ENCODE results near the gene GET3. TPM values are rescaled to one million over a fixed set of nuclear protein-coding genes. Genes with fewer than 3 reads are reported as not detected.

Gene GET3
- total RNA-seq, 1 donor from 2014 or later = 62.7 TPM

DNA sequence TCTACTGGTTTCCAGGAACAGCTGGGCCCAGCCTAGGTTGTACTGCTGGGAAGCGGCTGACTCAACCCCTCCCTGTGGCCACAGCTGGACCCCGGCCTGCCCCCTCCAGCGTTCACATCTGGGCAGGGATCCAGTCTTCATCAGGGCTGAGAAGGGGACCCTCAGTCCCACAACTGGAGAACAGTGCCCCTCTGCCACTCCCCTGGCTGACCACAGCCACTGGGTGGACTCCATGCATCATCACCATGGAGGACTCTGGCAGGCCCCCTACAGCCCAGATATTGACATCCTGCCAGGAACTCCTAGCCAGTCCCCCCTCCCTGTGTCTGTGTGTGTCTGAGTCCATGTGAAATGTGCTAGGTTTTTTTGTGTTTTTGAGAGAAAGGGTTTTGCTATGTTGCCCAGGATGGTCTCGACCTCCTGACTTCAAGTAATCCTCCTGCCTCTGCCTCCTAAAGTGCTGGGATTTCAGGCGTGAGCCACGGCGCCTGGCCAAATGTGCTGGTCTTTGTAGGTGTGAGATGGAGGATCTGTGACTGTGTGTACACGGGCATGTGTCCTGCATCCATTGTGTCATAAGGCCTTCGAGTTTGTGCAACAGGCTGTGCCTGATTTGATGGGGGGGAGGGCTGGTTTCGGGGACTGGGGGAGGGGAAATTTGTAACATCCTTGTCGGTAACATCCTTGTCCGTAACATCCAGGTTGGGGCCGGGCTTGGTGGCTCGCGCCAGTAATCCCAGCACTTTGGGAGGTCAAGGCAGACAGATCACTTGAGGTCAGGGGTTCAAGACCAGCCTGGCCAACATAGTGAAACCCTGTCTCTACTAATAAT is 42.1 kb downstream of the GET3 start:
- H3K9me3 Mint-ChIP-seq = no peaks in the 10 kb centered on the region
- H3K27ac Mint-ChIP-seq = peak overlapping the region; percentile 94
- H3K4me1 Mint-ChIP-seq (ENCODE audit: low read depth) = peaks cover 27% of the 10 kb centered on the region
- intact Hi-C loops (cut with micrococcal nuclease) = no loop called here
- H3K27me3 Mint-ChIP-seq (ENCODE audit: low read depth) = no peaks in the 10 kb centered on the region
- DNase-seq (ENCODE audit: low spot score) = no peak
- peak overlapping the region; percentile 88 for H3K4me3 Mint-ChIP-seq (ENCODE audit: low read depth)
- no peaks in the 10 kb centered on the region for H3K36me3 Mint-ChIP-seq (ENCODE audit: low read depth)

GRCh38 chr19:12782174-12782423 is 44.8 kb downstream of the GET3 start:
- DNase-seq (ENCODE audit: low spot score) = no peak
- peak overlapping the region; percentile 85 for H3K4me3 Mint-ChIP-seq (ENCODE audit: low read depth)
- intact Hi-C loops (cut with micrococcal nuclease) = loop anchor here (1.0 kb wide), 1 partner anchor 9 kb away; the partner anchor contains the start of gene JUNB
- peak overlapping the region; percentile 99 for H3K27ac Mint-ChIP-seq
- no peaks in the 10 kb centered on the region for H3K36me3 Mint-ChIP-seq (ENCODE audit: low read depth)
- H3K27me3 Mint-ChIP-seq (ENCODE audit: low read depth) = no peaks in the 10 kb centered on the region
- H3K4me1 Mint-ChIP-seq (ENCODE audit: low read depth) = peaks cover 27% of the 10 kb centered on the region
- no peaks in the 10 kb centered on the region for H3K9me3 Mint-ChIP-seq

DNA sequence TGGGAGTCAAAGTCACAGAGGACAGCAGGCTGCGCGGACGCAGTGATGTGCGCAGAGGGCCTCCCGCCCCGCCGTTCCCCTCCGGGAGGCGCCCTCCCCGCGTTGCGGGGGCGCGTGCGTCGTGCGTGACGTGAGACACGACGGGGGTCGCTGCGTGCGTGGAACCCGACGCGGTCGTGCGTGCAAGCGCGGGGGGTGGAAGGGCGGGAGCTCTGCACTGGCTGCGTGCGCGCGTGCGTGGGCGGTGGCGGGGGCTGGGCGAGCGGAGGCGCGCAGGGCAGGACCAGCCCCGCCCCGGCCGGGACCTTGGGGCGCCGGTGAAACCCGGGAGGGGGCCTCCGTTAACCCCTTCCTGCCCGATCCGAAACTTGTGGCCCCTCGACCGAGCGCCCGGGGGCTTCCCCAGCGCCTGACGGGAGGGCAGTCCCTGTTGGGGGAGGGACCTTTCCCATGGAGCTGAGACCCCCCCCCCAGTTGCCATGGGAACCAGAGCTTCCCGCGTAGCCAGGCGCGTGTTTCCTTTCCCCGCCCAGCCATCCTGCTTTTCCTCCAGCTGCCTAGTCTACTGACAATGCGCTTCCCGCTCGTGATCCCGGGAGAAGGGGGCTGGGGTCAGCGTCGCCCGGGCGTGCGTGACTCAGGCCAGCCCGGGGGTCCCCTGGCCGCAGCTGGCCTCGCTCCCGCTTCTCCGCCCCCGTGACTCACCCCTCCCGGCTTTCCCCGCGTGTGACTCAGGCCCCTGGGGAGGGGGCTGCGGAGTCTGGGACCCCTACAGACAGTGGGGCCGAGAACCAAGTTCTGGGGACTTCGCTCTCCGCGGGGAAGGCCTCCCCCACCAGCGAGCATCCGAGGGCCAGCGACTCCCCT is 45.4 kb downstream of the GET3 start:
- peak; percentile 82 for DNase-seq (ENCODE audit: low spot score)

DNA sequence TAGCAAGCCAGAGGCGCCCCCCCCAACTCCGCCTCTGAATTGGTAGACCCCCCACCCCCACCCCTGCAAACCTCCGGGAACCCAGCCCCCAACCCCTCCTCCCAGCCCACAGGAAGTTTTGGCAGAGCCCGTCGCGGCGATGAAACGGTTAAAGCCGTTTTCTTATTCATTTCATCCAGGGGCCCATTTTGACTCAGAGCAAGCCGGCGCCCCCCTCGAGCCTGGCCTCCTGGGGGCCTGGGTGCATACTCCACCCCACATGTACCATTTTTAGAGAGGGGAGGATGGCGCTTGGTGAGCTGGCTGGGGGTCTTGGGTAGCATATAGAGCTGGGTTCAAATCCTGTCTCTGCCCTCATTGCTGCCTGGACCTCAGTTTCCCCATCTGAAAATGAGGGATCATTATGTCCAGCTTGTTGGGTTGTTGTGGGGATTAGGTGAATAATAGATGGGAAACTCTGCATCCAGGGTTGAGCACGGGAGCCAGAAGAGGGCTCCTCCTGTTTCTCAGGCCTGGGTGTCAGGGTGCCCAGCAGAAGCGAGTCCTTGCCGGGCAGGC is 46.1 kb downstream of the GET3 start:
- Mint-ChIP-seq H3K36me3 (ENCODE audit: low read depth) (no peaks in the 10 kb centered on the region), H3K4me1 (ENCODE audit: low read depth) (peaks cover 22% of the 10 kb centered on the region), H3K27me3 (ENCODE audit: low read depth) (no peaks in the 10 kb centered on the region), H3K27ac (no peak overlapping the region), H3K4me3 (ENCODE audit: low read depth) (peak overlapping the region; percentile 65), H3K9me3 (no peaks in the 10 kb centered on the region)
- intact Hi-C loops (cut with micrococcal nuclease) = no loop called here
- DNase-seq (ENCODE audit: low spot score) = peak; percentile 58

More for the DNA sequence above, 45.4 kb downstream of the GET3 start:
- Mint-ChIP-seq H3K9me3 (no peaks in the 10 kb centered on the region), H3K27me3 (ENCODE audit: low read depth) (no peaks in the 10 kb centered on the region), H3K36me3 (ENCODE audit: low read depth) (no peaks in the 10 kb centered on the region), H3K4me1 (ENCODE audit: low read depth) (peaks cover 23% of the 10 kb centered on the region), H3K27ac (peak overlapping the region; percentile 99), H3K4me3 (ENCODE audit: low read depth) (peak overlapping the region; percentile 85)
- intact Hi-C loops (cut with micrococcal nuclease) = loop anchor here (1.0 kb wide), 1 partner anchor 9 kb away; the partner anchor contains the start of gene JUNB

DNA sequence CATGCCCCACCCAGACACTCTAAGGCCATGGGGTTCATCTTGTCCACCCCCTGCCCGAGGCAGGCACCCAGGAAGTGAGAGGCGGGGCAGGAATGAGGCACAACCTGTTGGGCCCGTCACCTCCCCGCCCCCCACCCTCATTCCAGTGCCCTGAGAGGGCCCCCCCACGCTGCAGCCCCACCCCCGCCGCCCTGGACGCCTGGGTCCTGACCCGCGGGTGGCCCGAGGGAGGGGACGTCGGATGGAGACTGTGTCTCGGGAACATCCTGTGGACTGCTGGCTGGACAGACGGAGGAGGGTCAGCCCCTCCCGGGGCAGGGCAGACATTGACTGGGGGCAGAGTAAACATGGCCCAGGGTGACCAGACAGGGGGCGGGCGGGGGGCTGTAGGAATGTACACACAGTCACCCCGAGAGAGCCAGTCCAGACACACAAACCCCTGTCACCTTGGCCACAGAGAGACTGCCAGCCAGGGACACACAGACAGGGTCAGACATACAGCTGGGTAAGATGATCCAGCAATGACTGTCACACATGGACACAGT is 46.6 kb downstream of the GET3 start:
- DNase-seq (ENCODE audit: low spot score) = no peak
- H3K9me3 Mint-ChIP-seq = no peaks in the 10 kb centered on the region
- H3K27me3 Mint-ChIP-seq (ENCODE audit: low read depth) = no peaks in the 10 kb centered on the region
- H3K36me3 Mint-ChIP-seq (ENCODE audit: low read depth) = no peaks in the 10 kb centered on the region
- H3K27ac Mint-ChIP-seq = no peak overlapping the region
- intact Hi-C loops (cut with micrococcal nuclease) = no loop called here
- peak overlapping the region; percentile 65 for H3K4me3 Mint-ChIP-seq (ENCODE audit: low read depth)
- peaks cover 21% of the 10 kb centered on the region for H3K4me1 Mint-ChIP-seq (ENCODE audit: low read depth)

- no peaks in the 10 kb centered on the region for H3K27me3 Mint-ChIP-seq (ENCODE audit: low read depth)
- no peaks in the 10 kb centered on the region for H3K36me3 Mint-ChIP-seq (ENCODE audit: low read depth)
- peaks cover 21% of the 10 kb centered on the region for H3K4me1 Mint-ChIP-seq (ENCODE audit: low read depth)
- intact Hi-C loops (cut with micrococcal nuclease) = no loop called here
- DNase-seq (ENCODE audit: low spot score) = no peak
- H3K9me3 Mint-ChIP-seq = no peaks in the 10 kb centered on the region
- no peak overlapping the region for H3K27ac Mint-ChIP-seq
- H3K4me3 Mint-ChIP-seq (ENCODE audit: low read depth) = no peak overlapping the region
Observed at GRCh38 chr19:12784394-12784870, 47.1 kb downstream of the GET3 start.

GRCh38 chr19:12784871-12785430 is 47.7 kb downstream of the GET3 start:
- Mint-ChIP-seq H3K27ac (no peak overlapping the region), H3K9me3 (no peaks in the 10 kb centered on the region), H3K4me1 (ENCODE audit: low read depth) (peaks cover 20% of the 10 kb centered on the region), H3K36me3 (ENCODE audit: low read depth) (no peaks in the 10 kb centered on the region), H3K4me3 (ENCODE audit: low read depth) (no peak overlapping the region), H3K27me3 (ENCODE audit: low read depth) (no peaks in the 10 kb centered on the region)
- intact Hi-C loops (cut with micrococcal nuclease) = no loop called here
- no peak for DNase-seq (ENCODE audit: low spot score)

DNA sequence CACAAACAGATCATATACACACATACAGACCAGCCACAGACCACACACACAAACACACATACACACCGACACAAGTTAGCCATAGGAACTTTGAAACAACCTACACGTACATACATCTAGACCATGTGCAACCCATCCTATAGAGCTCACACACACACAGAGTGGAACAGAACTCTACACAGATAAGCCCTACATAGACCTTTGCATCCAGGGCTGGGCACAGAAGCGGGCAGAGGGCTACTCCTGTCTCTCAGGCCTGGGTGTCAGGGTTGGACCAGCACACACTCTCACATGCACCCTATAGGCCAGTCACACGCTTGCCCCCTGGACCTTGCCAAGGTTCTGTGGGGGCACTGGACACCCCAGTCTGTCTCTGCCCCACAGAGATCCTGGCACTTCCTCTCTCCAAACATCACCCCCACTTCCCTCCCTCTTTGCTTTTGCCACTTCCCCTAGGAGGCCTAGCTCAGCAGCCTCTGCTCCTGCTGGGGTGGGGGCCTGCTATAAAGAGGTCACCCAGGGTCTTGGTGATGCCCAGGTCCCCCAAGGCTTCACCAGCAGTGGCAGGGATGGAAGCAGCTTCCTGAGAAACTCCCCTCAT is 48.2 kb downstream of the GET3 start:
- no peaks in the 10 kb centered on the region for H3K36me3 Mint-ChIP-seq (ENCODE audit: low read depth)
- peaks cover 23% of the 10 kb centered on the region for H3K4me1 Mint-ChIP-seq (ENCODE audit: low read depth)
- no peak overlapping the region for H3K27ac Mint-ChIP-seq
- H3K4me3 Mint-ChIP-seq (ENCODE audit: low read depth) = no peak overlapping the region
- no peaks in the 10 kb centered on the region for H3K9me3 Mint-ChIP-seq
- H3K27me3 Mint-ChIP-seq (ENCODE audit: low read depth) = no peaks in the 10 kb centered on the region
- no peak for DNase-seq (ENCODE audit: low spot score)
- intact Hi-C loops (cut with micrococcal nuclease) = no loop called here

DNA sequence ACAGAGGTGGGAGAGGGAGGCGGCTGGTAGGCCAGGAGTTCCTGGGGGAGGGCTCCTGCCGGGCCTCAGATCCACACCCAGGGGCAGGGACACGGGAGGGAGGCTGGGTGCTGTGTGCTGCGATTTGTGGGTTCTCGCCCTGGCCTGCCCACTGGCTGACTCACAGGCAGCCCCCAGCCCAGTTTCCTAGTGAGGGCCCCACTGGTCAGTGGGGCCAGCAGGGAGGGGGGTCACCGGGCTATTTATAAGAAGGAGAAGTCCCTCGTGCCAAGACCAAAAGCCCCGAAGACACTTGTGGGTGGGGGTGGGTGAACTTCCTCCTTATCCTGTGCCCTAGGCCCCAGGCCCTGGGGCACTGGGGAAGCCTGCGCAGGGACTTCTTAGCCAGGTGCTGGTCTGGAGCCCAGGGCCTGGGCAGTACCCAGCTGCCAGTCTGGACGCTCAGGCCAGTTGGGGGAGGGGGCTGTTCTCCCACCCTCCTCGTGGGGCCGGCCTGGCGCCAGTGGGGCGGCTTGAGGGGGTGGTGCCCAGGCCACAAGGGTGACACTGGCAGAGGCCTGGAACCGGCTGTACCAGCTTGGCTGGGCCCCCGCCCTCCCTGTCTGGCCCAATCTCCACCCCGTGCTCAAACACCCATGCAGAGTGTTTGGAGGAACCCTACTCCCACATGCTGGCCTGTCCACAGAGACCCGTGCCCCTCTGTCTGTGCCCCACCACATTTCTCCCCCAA is 49.0 kb downstream of the GET3 start:
- no peak overlapping the region for H3K4me3 Mint-ChIP-seq (ENCODE audit: low read depth)

DNA sequence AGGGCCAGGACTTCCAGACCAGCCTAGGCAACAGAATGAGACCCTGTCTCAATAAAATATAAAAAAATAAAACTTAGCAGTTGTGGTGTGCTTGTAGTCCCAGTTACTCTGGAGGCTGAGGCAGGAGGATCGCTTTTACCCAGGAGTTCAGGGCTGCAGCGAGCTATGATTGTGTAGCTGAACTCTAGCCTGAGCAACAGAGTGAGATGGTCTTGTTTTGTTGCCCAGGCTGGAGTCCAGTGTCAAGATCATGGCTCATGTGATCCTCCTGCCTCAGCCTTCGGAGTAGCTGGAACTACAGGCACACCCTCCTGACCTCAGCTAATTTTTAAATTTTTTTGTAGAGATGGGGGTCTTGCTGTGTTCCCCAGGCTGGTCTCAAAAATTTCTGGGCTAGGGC is 49.7 kb downstream of the GET3 start:
- H3K4me3 Mint-ChIP-seq (ENCODE audit: low read depth) = no peak overlapping the region

More for the DNA sequence above, 49.0 kb downstream of the GET3 start:
- H3K27me3 Mint-ChIP-seq (ENCODE audit: low read depth) = no peaks in the 10 kb centered on the region
- H3K4me1 Mint-ChIP-seq (ENCODE audit: low read depth) = peaks cover 27% of the 10 kb centered on the region
- DNase-seq (ENCODE audit: low spot score) = no peak
- no peaks in the 10 kb centered on the region for H3K9me3 Mint-ChIP-seq
- intact Hi-C loops (cut with micrococcal nuclease) = no loop called here
- H3K36me3 Mint-ChIP-seq (ENCODE audit: low read depth) = no peaks in the 10 kb centered on the region
- peak overlapping the region; percentile 44 for H3K27ac Mint-ChIP-seq

DNA sequence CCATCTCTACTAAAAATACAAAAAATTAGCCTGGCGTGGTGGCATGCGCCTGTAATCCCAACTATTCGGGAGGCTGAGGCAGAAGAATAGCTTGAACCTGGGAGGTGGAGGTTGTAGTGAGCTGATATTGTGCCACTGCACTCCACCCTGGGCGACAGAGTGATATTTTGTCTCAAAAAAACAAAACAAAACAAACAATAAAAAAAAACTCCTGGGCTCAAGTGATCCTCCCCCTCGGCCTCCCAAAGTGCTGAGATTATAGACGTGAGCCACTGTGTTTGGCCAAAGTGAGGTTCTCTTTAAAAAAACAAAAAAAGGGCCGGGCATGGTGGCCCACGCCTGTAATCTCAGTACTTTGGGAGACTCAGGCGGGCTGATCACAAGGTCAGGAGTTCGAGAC is 50.2 kb downstream of the GET3 start:
- peaks cover 20% of the 10 kb centered on the region for H3K4me1 Mint-ChIP-seq (ENCODE audit: low read depth)
- H3K4me3 Mint-ChIP-seq (ENCODE audit: low read depth) = no peak overlapping the region
- intact Hi-C loops (cut with micrococcal nuclease) = no loop called here
- peak overlapping the region; percentile 15 for H3K27ac Mint-ChIP-seq
- DNase-seq (ENCODE audit: low spot score) = no peak
- no peaks in the 10 kb centered on the region for H3K27me3 Mint-ChIP-seq (ENCODE audit: low read depth)
- H3K9me3 Mint-ChIP-seq = no peaks in the 10 kb centered on the region
- peaks cover 9% of the 10 kb centered on the region for H3K36me3 Mint-ChIP-seq (ENCODE audit: low read depth)

More for the DNA sequence above, 49.7 kb downstream of the GET3 start:
- no peaks in the 10 kb centered on the region for H3K9me3 Mint-ChIP-seq
- peaks cover 23% of the 10 kb centered on the region for H3K4me1 Mint-ChIP-seq (ENCODE audit: low read depth)
- intact Hi-C loops (cut with micrococcal nuclease) = no loop called here
- DNase-seq (ENCODE audit: low spot score) = no peak
- H3K36me3 Mint-ChIP-seq (ENCODE audit: low read depth) = peaks cover 4% of the 10 kb centered on the region
- H3K27me3 Mint-ChIP-seq (ENCODE audit: low read depth) = no peaks in the 10 kb centered on the region
- peak overlapping the region; percentile 44 for H3K27ac Mint-ChIP-seq
